ENCODE measurements around the gene HCN2. TPM values are rescaled to one million over a fixed set of nuclear protein-coding genes. Genes with fewer than 3 reads are reported as not detected.

The HCN2 gene
- total and polyA plus RNA-seq, 2 of the 13 experiments (the other 11 are each of a cell fraction or from before 2014, with no cell fraction given): 0.01 TPM; not detected in 1

- TF ChIP-seq ZBTB49 (CRISPR knock-in tag; IDR thresholded peaks at IDR 0.05; ENCODE audit: borderline replicate concordance) (no peak), POGZ (CRISPR knock-in tag; IDR thresholded peaks at IDR 0.05) (peak; percentile 41; the same call in 1 of the 2 replicates), ZNF451 (CRISPR knock-in tag; IDR thresholded peaks at IDR 0.05) (no peak; the same call in 1 of the 2 replicates), ZEB1 (IDR thresholded peaks at IDR 0.05; ENCODE audit: insufficient replicate concordance, low read depth) (no peak), ISX (CRISPR knock-in tag; conservative IDR thresholded peaks at IDR 0.05) (no peak), KDM1A (CRISPR knock-in tag; IDR thresholded peaks at IDR 0.05) (no peak), RBM39 (IDR thresholded peaks at IDR 0.05; ENCODE audit: low read depth, low read length, poor library complexity, severe bottlenecking) (no peak), FLYWCH1 (CRISPR knock-in tag; IDR thresholded peaks at IDR 0.05) (no peak), XBP1 (CRISPR knock-in tag; IDR thresholded peaks at IDR 0.05) (no peak), ZNF572 (CRISPR knock-in tag; IDR thresholded peaks at IDR 0.05) (peak; percentile 97), KLF11 (CRISPR knock-in tag; IDR thresholded peaks at IDR 0.05) (no peak)
- TF ChIP-seq, protein P1, sequence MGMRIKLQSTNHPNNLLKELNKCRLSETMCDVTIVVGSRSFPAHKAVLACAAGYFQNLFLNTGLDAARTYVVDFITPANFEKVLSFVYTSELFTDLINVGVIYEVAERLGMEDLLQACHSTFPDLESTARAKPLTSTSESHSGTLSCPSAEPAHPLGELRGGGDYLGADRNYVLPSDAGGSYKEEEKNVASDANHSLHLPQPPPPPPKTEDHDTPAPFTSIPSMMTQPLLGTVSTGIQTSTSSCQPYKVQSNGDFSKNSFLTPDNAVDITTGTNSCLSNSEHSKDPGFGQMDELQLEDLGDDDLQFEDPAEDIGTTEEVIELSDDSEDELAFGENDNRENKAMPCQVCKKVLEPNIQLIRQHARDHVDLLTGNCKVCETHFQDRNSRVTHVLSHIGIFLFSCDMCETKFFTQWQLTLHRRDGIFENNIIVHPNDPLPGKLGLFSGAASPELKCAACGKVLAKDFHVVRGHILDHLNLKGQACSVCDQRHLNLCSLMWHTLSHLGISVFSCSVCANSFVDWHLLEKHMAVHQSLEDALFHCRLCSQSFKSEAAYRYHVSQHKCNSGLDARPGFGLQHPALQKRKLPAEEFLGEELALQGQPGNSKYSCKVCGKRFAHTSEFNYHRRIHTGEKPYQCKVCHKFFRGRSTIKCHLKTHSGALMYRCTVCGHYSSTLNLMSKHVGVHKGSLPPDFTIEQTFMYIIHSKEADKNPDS (CRISPR knock-in tag; IDR thresholded peaks at IDR 0.05): peak; percentile 92
- TF ChIP-seq, protein P2, sequence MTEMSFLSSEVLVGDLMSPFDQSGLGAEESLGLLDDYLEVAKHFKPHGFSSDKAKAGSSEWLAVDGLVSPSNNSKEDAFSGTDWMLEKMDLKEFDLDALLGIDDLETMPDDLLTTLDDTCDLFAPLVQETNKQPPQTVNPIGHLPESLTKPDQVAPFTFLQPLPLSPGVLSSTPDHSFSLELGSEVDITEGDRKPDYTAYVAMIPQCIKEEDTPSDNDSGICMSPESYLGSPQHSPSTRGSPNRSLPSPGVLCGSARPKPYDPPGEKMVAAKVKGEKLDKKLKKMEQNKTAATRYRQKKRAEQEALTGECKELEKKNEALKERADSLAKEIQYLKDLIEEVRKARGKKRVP (CRISPR knock-in tag; IDR thresholded peaks at IDR 0.05): no peak
- TF ChIP-seq, protein P3, sequence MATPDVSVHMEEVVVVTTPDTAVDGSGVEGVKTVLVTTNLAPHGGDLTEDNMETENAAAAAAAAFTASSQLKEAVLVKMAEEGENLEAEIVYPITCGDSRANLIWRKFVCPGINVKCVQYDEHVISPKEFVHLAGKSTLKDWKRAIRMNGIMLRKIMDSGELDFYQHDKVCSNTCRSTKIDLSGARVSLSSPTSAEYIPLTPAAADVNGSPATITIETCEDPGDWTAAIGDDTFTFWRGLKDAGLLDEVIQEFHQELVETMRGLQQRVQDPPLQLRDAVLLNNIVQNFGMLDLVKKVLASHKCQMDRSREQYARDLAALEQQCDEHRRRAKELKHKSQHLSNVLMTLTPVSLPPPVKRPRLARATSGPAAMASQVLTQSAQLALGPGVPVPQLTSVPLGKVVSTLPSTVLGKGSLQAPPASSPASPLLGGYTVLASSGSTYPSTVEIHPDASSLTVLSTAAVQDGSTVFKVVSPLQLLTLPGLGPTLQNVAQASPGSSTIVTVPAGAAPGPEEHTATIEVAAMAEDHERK (CRISPR knock-in tag; IDR thresholded peaks at IDR 0.05; ENCODE audit: low read depth): no peak
These were observed 75.3 kb downstream of the HCN2 start (continued) for GRCh38 chr19:664913-665443.

Data from HepG2 (cell line).